Measurements from ENCODE around the gene CYSRT1.

DNA sequence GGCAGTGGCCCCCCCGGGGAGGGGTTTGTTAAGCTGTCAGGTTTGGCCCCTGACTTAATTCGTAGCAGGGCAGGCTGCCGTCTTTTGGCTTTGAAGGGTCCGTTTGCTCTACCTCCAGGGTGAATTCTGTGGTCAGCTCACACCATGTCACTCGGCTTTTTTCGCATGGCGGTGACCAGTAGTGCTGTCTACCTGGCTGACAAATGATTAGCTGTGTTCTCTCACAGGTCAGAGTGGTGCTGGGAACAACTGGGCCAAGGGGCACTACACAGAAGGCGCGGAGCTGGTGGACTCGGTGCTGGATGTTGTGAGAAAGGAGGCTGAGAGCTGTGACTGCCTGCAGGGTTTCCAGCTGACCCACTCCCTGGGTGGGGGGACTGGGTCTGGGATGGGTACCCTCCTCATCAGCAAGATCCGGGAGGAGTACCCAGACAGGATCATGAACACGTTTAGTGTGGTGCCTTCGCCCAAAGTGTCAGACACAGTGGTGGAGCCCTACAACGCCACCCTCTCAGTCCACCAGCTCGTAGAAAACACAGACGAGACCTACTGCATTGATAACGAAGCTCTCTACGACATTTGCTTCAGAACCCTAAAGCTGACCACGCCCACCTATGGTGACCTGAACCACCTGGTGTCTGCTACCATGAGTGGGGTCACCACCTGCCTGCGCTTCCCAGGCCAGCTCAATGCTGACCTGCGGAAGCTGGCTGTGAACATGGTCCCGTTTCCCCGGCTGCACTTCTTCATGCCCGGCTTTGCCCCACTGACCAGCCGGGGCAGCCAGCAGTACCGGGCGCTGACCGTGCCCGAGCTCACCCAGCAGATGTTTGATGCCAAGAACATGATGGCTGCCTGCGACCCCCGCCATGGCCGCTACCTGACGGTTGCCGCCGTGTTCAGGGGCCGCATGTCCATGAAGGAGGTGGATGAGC lies 17.6 kb downstream of the CYSRT1 start:
- TF ChIP-seq YY1 (IDR thresholded peaks at IDR 0.05; ENCODE audit: low read depth), result no peak
- no peak for TF ChIP-seq USF1 (IDR thresholded peaks at IDR 0.05; ENCODE audit: borderline replicate concordance, low read depth)
- TF ChIP-seq POLR2AphosphoS5 (IDR thresholded peaks at IDR 0.05; ENCODE audit: low read depth, low read length), result 0 out of 2 replicates have a peak, but pooled peaks have one; percentile 6
